ENCODE data around the gene UXT. TPM values are rescaled to one million over a fixed set of nuclear protein-coding genes. Genes with fewer than 3 reads are reported as not detected.

Gene UXT
- total and polyA plus RNA-seq, 9 donors: 77.4 to 118 (median 85.5) TPM

DNA sequence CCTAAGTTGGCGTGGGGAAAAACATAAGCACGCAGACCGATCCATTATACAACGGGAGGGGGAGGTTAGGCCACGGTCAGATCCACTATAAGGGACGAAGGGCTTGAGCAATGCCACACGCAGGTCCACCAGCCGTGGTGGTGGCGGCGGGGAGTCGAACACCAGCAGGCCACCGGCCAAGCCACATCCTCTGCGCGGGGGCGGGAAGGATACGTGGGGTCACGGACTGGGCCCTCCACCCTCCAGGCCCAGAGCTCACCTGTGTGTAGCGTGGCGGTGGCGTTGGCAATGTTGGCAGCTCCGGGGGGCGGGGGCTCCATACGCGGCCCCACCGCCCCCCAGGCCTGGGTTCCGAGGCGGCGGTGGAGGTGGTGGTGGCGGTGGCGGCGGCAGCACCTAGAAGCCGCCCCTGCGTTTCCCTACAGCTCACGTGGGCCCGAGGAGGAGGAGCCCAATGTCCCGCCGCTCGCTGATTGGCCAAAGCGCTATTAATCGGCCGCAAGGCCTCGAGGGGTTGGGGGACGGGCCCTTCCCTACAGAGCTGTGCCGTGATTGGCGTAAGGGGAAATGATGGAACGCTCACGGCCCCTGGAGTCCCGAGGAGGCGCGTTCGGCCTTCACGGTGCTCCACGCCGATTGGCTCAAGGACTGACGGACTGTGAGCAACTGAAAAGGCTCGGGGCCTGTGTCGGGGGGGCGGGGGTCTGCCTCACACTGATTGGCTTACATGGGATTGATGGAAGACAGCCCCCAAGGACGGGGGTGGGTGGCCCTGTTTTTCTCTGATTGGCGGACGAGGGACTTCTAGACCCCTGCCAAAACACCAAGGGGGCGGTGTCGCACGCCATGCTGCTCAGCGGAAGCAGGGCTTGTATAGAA, 8.6 kb downstream of the UXT start, which contains the start of gene ELK1:
Gene ELK1 (minus strand): TSS at position 400 of the 879 bp plus-strand sequence. CDS start 9,122 bp downstream, outside the sequence.
- peak within 1 kb of the TSS; percentile 87 for H3K27ac ChIP-seq (ENCODE audit: low read length)
- peaks cover 13% of the 10 kb centered on the region for H3K4me1 ChIP-seq (ENCODE audit: control insufficient read depth, insufficient read depth, low read length)
- peak; percentile 99 for DNase-seq
- H3K9me3 ChIP-seq (replicated peaks; ENCODE audit: control insufficient read depth, low read depth, low read length): no peaks in the 10 kb centered on the region
- H3K4me3 ChIP-seq (ENCODE audit: low read length): peak within 1 kb of the TSS; percentile 79
- peaks cover 2% of the 10 kb centered on the region for H3K27me3 ChIP-seq (ENCODE audit: control insufficient read depth, insufficient read depth, low read length)
- WGBS (ENCODE audit: insufficient coverage): 43% methylated on average over 53 of the region's 65 CpGs
- H3K36me3 ChIP-seq (ENCODE audit: control insufficient read depth, insufficient read depth, low read length): peaks cover 15% of the 10 kb centered on the region

DNA sequence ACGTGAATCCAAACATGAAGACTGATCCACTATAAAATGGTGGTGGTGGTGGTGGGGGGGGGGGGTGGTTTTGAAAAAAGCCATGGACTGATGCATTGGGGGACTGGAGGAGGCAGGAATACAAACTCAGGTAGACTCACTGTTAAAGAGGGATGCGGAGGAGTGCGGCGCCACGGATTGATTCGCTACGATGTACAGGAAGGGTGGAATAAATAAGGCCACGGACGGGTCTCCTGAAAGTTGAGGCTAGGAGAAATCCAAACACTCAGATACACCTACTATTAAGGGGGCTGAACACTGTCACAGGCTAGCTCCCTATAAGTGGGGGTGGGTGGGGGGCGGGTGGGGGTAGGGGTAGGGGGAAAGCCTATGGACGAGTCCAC, 9.2 kb downstream of the UXT start:
- peaks cover 15% of the 10 kb centered on the region for H3K36me3 ChIP-seq (ENCODE audit: control insufficient read depth, insufficient read depth, low read length)
- H3K4me1 ChIP-seq (ENCODE audit: control insufficient read depth, insufficient read depth, low read length): peaks cover 13% of the 10 kb centered on the region
- peak overlapping the region; percentile 79 for H3K4me3 ChIP-seq (ENCODE audit: low read length)
- WGBS (ENCODE audit: insufficient coverage): no CpG with 5 or more reads among the region's 11 CpGs
- no peaks in the 10 kb centered on the region for H3K9me3 ChIP-seq (replicated peaks; ENCODE audit: control insufficient read depth, low read depth, low read length)
- H3K27ac ChIP-seq (ENCODE audit: low read length): peak overlapping the region; percentile 87
- peaks cover 2% of the 10 kb centered on the region for H3K27me3 ChIP-seq (ENCODE audit: control insufficient read depth, insufficient read depth, low read length)
- peak; percentile 10 for DNase-seq

DNA sequence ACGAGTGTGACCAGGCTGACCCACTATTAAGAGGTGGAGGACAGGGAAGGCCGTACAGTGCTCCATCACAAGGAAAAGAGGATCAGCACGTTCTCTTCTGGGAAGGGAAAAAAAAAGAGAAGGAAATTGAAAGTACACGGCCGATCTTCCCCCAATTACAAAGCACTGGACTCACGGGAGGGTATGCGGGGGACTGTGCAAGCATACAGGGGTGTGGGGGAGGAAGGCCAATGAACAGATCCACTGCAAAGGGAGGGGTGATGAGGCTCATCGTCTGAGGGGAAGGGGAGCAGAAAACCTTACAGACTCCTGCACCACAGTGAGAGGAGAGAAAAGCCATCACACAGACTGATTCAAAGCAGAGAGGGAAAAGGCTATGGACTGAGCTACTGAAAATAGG, 9.7 kb downstream of the UXT start:
- Histone ChIP-seq H3K4me1 (ENCODE audit: control insufficient read depth, insufficient read depth, low read length) (peaks cover 13% of the 10 kb centered on the region), H3K27me3 (ENCODE audit: control insufficient read depth, insufficient read depth, low read length) (peaks cover 2% of the 10 kb centered on the region), H3K9me3 (replicated peaks; ENCODE audit: control insufficient read depth, low read depth, low read length) (no peaks in the 10 kb centered on the region), H3K4me3 (ENCODE audit: low read length) (peak overlapping the region; percentile 79), H3K27ac (ENCODE audit: low read length) (no peak overlapping the region), H3K36me3 (ENCODE audit: control insufficient read depth, insufficient read depth, low read length) (peaks cover 15% of the 10 kb centered on the region)
- WGBS (ENCODE audit: insufficient coverage): 54% methylated on average over 5 of the region's 8 CpGs
- no peak for DNase-seq

DNA sequence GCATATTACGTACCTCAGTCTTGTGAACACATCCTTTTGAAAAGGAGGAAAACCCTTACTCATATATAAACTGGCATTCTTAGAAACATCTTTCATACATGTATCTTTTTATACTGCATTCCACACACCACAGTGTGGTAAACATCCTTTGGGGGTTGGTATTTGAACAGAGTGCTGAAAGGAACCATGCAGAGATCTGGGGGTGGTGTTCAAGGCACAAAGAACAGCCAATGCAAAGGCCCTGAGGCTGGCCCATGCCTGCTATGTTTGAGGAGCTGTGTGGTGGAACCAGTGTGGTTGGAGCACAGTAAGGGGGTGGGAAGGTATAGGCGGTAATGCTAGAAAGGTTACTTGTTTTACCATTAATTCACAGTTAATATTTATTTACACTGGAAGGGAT, 10.6 kb downstream of the UXT start:
- peaks cover 2% of the 10 kb centered on the region for H3K27me3 ChIP-seq (ENCODE audit: control insufficient read depth, insufficient read depth, low read length)
- H3K9me3 ChIP-seq (replicated peaks; ENCODE audit: control insufficient read depth, low read depth, low read length): no peaks in the 10 kb centered on the region
- peaks cover 13% of the 10 kb centered on the region for H3K4me1 ChIP-seq (ENCODE audit: control insufficient read depth, insufficient read depth, low read length)
- H3K4me3 ChIP-seq (ENCODE audit: low read length): no peak overlapping the region
- H3K27ac ChIP-seq (ENCODE audit: low read length): no peak overlapping the region
- peaks cover 15% of the 10 kb centered on the region for H3K36me3 ChIP-seq (ENCODE audit: control insufficient read depth, insufficient read depth, low read length)
- no CpG with 5 or more reads among the region's 2 CpGs for WGBS (ENCODE audit: insufficient coverage)
- no peak for DNase-seq

DNA sequence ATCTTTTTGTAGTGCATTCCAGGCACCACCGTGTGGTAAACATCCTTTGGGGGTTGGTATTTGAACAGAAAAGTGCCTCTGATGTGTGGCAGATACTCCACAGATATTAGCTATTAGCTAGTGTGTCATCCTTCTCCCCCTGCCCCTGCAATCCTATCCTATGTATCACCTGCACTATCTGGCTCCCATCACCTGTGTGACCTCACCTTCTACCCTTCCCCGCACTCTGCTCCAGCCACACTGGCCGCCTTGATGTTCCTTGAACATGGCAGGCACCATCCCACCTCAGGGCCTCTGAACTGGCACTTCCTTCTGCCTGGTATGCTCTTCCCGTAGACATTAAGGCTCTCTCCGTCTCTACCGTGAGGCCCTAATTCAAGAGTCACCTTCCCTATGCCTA, 12.3 kb downstream of the UXT start:
- WGBS (ENCODE audit: insufficient coverage): 91% methylated on average over 5 of the region's 6 CpGs
- Histone ChIP-seq H3K36me3 (ENCODE audit: control insufficient read depth, insufficient read depth, low read length) (peaks cover 10% of the 10 kb centered on the region), H3K27ac (ENCODE audit: low read length) (no peak overlapping the region), H3K4me1 (ENCODE audit: control insufficient read depth, insufficient read depth, low read length) (peaks cover 9% of the 10 kb centered on the region), H3K9me3 (replicated peaks; ENCODE audit: control insufficient read depth, low read depth, low read length) (no peaks in the 10 kb centered on the region), H3K4me3 (ENCODE audit: low read length) (no peak overlapping the region), H3K27me3 (ENCODE audit: control insufficient read depth, insufficient read depth, low read length) (no peaks in the 10 kb centered on the region)
- DNase-seq: no peak

DNA sequence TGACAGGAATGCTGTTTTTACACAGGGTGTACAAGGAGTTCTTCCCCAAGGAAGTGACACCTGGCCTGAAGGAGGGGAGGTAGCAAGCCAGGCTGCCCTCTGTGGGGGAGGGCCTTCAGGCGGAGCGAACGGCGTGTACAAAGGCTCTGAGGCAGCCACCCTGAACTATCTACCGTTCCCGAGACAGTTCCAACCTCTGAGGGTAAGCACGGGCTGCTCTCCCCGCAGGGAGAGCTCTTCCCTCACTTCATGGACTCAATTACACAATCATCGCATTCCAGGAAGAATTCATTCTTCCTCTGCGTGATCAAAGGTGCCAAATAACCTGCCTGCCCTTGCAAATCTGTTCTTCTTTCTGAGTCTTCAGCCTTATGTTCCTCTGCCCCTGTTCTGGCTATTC, 13.4 kb downstream of the UXT start:
- DNase-seq: no peak
- no peak overlapping the region for H3K27ac ChIP-seq (ENCODE audit: low read length)
- 81% methylated on average over 10 of the region's 10 CpGs for WGBS (ENCODE audit: insufficient coverage)
- H3K4me3 ChIP-seq (ENCODE audit: low read length): no peak overlapping the region
- H3K9me3 ChIP-seq (replicated peaks; ENCODE audit: control insufficient read depth, low read depth, low read length): no peaks in the 10 kb centered on the region
- peaks cover 7% of the 10 kb centered on the region for H3K4me1 ChIP-seq (ENCODE audit: control insufficient read depth, insufficient read depth, low read length)
- no peaks in the 10 kb centered on the region for H3K27me3 ChIP-seq (ENCODE audit: control insufficient read depth, insufficient read depth, low read length)
- H3K36me3 ChIP-seq (ENCODE audit: control insufficient read depth, insufficient read depth, low read length): peaks cover 19% of the 10 kb centered on the region

DNA sequence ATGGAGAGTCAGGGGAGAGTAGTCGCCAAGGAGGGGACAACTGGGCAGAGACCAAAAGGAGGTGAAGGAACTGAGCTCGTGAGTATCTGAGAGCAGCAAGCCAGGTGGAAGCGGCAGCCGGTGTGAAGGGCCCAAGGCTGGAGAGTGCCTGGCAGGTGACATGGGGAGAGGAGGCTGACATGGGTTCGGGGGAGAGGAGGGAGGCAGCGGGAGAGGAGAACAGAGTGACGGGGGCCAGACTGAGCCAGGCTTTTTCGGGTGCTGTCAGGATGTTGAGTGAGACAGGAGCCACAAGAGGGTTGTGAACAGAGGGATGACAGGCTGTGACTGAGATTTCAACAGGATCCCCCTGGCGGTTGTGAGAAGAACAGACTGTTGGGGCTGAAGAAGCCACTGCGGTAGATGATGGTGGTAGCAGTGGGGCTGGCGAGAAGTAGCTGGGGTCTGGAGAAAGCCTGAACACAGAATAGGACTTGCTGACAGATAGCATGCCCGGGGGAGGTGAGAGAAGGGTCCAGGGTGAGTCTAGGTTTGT, 14.4 kb downstream of the UXT start:
- H3K9me3 ChIP-seq (replicated peaks; ENCODE audit: control insufficient read depth, low read depth, low read length): no peaks in the 10 kb centered on the region
- no peak overlapping the region for H3K27ac ChIP-seq (ENCODE audit: low read length)
- WGBS (ENCODE audit: insufficient coverage): 55% methylated on average over 11 of the region's 12 CpGs
- H3K4me1 ChIP-seq (ENCODE audit: control insufficient read depth, insufficient read depth, low read length): peaks cover 7% of the 10 kb centered on the region
- no peak overlapping the region for H3K4me3 ChIP-seq (ENCODE audit: low read length)
- peak; percentile 17 for DNase-seq
- peaks cover 28% of the 10 kb centered on the region for H3K36me3 ChIP-seq (ENCODE audit: control insufficient read depth, insufficient read depth, low read length)
- no peaks in the 10 kb centered on the region for H3K27me3 ChIP-seq (ENCODE audit: control insufficient read depth, insufficient read depth, low read length)

DNA sequence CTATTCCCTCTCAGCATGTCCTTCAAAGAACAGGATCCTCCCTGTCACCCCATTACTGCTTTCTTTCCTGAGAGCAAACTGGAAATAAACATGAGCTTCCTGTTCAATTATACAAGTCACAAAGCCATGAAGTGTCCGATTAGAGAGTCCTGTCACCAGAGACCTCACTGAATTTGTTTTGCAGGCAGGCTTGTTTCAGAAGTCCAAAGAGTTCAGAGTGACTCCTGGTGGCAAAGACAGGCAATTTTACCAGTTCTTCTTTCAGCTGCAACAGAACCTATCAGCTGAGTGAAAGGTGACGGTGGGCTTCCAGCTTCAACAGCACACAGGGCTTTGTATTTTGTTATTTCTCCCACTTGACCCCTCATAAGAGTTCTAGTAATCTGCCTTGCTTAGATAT, 15.1 kb downstream of the UXT start:
- H3K27ac ChIP-seq (ENCODE audit: low read length): no peak overlapping the region
- peaks cover 2% of the 10 kb centered on the region for H3K4me1 ChIP-seq (ENCODE audit: control insufficient read depth, insufficient read depth, low read length)
- peak; percentile 51 for DNase-seq
- no CpG with 5 or more reads among the region's 2 CpGs for WGBS (ENCODE audit: insufficient coverage)
- no peaks in the 10 kb centered on the region for H3K27me3 ChIP-seq (ENCODE audit: control insufficient read depth, insufficient read depth, low read length)
- peaks cover 30% of the 10 kb centered on the region for H3K36me3 ChIP-seq (ENCODE audit: control insufficient read depth, insufficient read depth, low read length)
- peaks cover 1% of the 10 kb centered on the region for H3K9me3 ChIP-seq (replicated peaks; ENCODE audit: control insufficient read depth, low read depth, low read length)
- no peak overlapping the region for H3K4me3 ChIP-seq (ENCODE audit: low read length)

DNA sequence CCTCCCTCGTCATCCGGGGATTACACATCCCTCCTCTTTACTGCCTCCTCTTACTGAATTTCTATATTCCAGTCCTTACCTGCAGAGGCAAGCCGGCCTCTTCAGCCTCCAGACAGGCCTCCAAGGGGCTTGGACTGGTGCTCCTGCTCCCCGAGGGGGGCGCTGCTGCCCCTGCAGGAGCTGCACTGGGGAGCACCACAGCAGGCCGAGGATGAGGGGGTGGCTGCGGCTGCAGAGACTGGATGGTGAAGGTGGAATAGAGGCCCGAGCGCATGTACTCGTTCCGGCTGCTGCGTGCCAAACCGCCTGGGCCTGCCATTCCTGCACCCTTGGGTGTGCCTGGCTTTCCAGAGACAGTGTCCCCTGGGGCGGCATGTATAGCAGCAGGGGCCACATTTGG, 20.2 kb downstream of the UXT start:
- DNase-seq: no peak
- Histone ChIP-seq H3K4me1 (ENCODE audit: control insufficient read depth, insufficient read depth, low read length) (no peaks in the 10 kb centered on the region), H3K4me3 (ENCODE audit: low read length) (no peak overlapping the region), H3K9me3 (replicated peaks; ENCODE audit: control insufficient read depth, low read depth, low read length) (peaks cover 3% of the 10 kb centered on the region), H3K27me3 (ENCODE audit: control insufficient read depth, insufficient read depth, low read length) (no peaks in the 10 kb centered on the region), H3K27ac (ENCODE audit: low read length) (no peak overlapping the region), H3K36me3 (ENCODE audit: control insufficient read depth, insufficient read depth, low read length) (peaks cover 52% of the 10 kb centered on the region)
- 84% methylated on average over 12 of the region's 14 CpGs for WGBS (ENCODE audit: insufficient coverage)

DNA sequence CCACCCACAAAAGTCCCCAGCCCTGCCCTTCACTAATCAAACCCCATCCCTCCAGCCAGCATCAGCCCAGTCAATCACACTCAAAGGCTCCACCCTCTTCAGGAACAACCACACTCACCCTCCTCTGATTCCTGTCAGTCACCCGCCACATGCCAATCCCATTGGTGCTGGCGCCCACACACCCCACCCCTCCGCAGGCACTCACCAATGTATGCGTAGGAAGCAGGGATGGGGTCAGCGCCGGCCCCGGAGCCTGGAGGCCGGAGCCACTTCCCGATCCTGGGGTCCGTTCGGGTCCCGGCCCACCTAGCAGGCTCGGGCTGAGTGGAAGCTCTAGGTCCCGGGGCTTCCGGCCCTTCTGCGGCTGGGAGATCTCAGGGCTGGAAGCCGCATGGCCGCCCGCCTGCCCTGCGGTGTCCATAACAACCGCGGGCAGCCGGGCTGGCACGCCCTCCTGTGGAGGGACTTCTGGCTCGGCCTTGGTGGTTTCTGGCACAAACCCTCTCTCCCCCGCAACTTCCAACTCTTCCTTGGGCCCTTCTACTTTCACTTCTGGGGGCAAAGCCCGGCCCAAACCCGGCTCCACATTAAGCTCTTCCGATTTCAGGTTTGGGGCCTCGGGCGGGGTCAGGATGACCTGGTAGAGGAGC, 21.3 kb downstream of the UXT start:
- no peaks in the 10 kb centered on the region for H3K4me1 ChIP-seq (ENCODE audit: control insufficient read depth, insufficient read depth, low read length)
- peaks cover 52% of the 10 kb centered on the region for H3K36me3 ChIP-seq (ENCODE audit: control insufficient read depth, insufficient read depth, low read length)
- no peaks in the 10 kb centered on the region for H3K27me3 ChIP-seq (ENCODE audit: control insufficient read depth, insufficient read depth, low read length)
- H3K27ac ChIP-seq (ENCODE audit: low read length): no peak overlapping the region
- H3K9me3 ChIP-seq (replicated peaks; ENCODE audit: control insufficient read depth, low read depth, low read length): peaks cover 3% of the 10 kb centered on the region
- DNase-seq: peak; percentile 31
- WGBS (ENCODE audit: insufficient coverage): 71% methylated on average over 28 of the region's 31 CpGs
- H3K4me3 ChIP-seq (ENCODE audit: low read length): peak overlapping the region; percentile 13

All from muscle of leg (tissue), 11 donors.